PC-3 (cell line): ENCODE measurements around the gene RXFP2.

Experiments used
- CTCF ChIP-seq: fragments of 300-600 bp; sonication (generic); conservative IDR thresholded peaks from 2 replicates; pipeline ENCODE4 v1.5.1; 2017; ENCODE audit warnings: antibody characterized with exemption, low read depth, mild to moderate bottlenecking, low read length
- EZH2 ChIP-seq: fragments of 300-600 bp; sonication (generic); IDR thresholded peaks from one replicate; pipeline ENCODE4 v1.6.1; 2017; ENCODE audit warnings: antibody characterized with exemption, mild to moderate bottlenecking, low read length; ENCODE audit not compliant: unreplicated experiment
- EZH2phosphoT487 ChIP-seq: fragments of 300-600 bp; sonication (generic); IDR thresholded peaks from 2 replicates; pipeline ENCODE4 v1.6.1; 2018; ENCODE audit warnings: mild to moderate bottlenecking, antibody characterized with exemption, low read length, borderline replicate concordance

GRCh38 chr13:31774186-31774750 lies 34.9 kb downstream of the RXFP2 start:
- no peak for TF ChIP-seq CTCF
- TF ChIP-seq EZH2phosphoT487: no peak
- no peak for TF ChIP-seq EZH2
